K562 (cell line): ENCODE data around the gene NEURL4. TPM values are rescaled to one million over a fixed set of nuclear protein-coding genes. Genes with fewer than 3 reads are reported as not detected.

Experiments
- ATAC-seq: fragments of 200-7000 bp; cut with Tn5 transposase; 3 replicates; pipeline ENCODE4 v1.9.1; 2020; ENCODE audit warnings: moderate library complexity
- BruUV-seq: library from RNA; stranded (reverse); fragments of 400-500 nt; replicated peaks from 2 replicates; lab custom pipeline; 2021; lab: Mats Ljungman, UMichigan
- CTCF ChIA-PET: fragments of 300-600 bp; formaldehyde crosslinking; extraction: SDS; loops from one replicate; lab custom pipeline; 2021; ENCODE audit warnings: low intra/inter-chr PET ratio; lab: Yijun Ruan, JAX
- POLR2A ChIA-PET: fragments of 300-600, 350-650 bp; sonication (Branson Sonifier 250); formaldehyde crosslinking; extraction: SDS; loops from one replicate; lab custom pipeline; 2021; ENCODE audit warnings: antibody characterized with exemption, inconsistent platforms; lab: Yijun Ruan, JAX
- DNase-seq, 4 experiments: peaks; one replicate each; pipeline versions ENCODE4 v3.0.0 to v3.0.0-alpha.2; 2011 to 2018; ENCODE audit warnings: low spot score in 3 of 4, mixed read lengths in 3 of 4; ENCODE audit errors: extremely low read depth in 1 of 4
- FAIRE-seq: peaks from 2 replicates; lab custom pipeline; 2011; peaks lifted over from hg19 to GRCh38; lab: Jason Lieb, UNC
- H2AFZ ChIP-seq: 2 replicates; pipeline ENCODE4 v1.6.0; 2011; ENCODE audit warnings: low read depth, low read length, control low read depth, inconsistent platforms
- H3K27ac ChIP-seq: fragments of 200-600 bp; 3 replicates; pipeline ENCODE4 v1.8.0; 2011; ENCODE audit warnings: low read depth, mild to moderate bottlenecking, control low read depth, inconsistent platforms, low read length, moderate library complexity, mixed read lengths; ENCODE audit errors: extremely low read depth
- H3K27me3 ChIP-seq, 2 experiments: fragments of 300-600 bp in 1 of 2; 2 replicates in 1 of 2; 3 replicates in 1 of 2; pipeline versions ENCODE4 v1.6.0 to v1.8.0; 2011; ENCODE audit warnings: inconsistent platforms in 2 of 2, low read length in 2 of 2, mild to moderate bottlenecking in 1 of 2, mixed read lengths in 1 of 2, moderate library complexity in 1 of 2; ENCODE audit not compliant: control insufficient read depth in 2 of 2, insufficient read depth in 2 of 2
- H3K36me3 ChIP-seq: fragments of 300-600 bp; 3 replicates; pipeline ENCODE4 v1.8.0; 2011; ENCODE audit warnings: mild to moderate bottlenecking, low read length, inconsistent platforms; ENCODE audit not compliant: control insufficient read depth, insufficient read depth
- H3K4me1 ChIP-seq, 2 experiments: fragments of 200-600 bp in 1 of 2; replicated peaks in 1 of 2; 2 replicates in 1 of 2; 3 replicates in 1 of 2; pipeline versions ENCODE4 v1.5.1 to v1.8.0; 2011; ENCODE audit warnings: inconsistent platforms in 2 of 2, low read length in 2 of 2, mild to moderate bottlenecking in 1 of 2, mixed read lengths in 1 of 2, moderate library complexity in 1 of 2; ENCODE audit not compliant: control insufficient read depth in 2 of 2, insufficient read depth in 2 of 2
- H3K4me2 ChIP-seq: 2 replicates; pipeline ENCODE4 v1.6.1; 2011; ENCODE audit warnings: low read length, control low read depth, inconsistent platforms, mixed read lengths; ENCODE audit not compliant: insufficient read depth
- H3K4me3 ChIP-seq: fragments of 200-600 bp; sonication (generic), shearing (Covaris generic); 2 replicates; pipeline ENCODE4 v1.5.1; 2016; ENCODE audit warnings: control low read depth, inconsistent platforms
- H3K79me2 ChIP-seq: fragments of 200-600 bp; 3 replicates; pipeline ENCODE4 v1.8.0; 2011; ENCODE audit warnings: low read length, inconsistent platforms; ENCODE audit not compliant: control insufficient read depth, insufficient read depth
- H3K9ac ChIP-seq, 2 experiments: 2 replicates each; pipeline versions ENCODE4 v1.6.0 to v1.6.1; 2011; ENCODE audit warnings: low read depth in 2 of 2, low read length in 2 of 2, control low read depth in 1 of 2, inconsistent platforms in 1 of 2, mild to moderate bottlenecking in 1 of 2, mixed read lengths in 1 of 2; ENCODE audit not compliant: insufficient read depth in 1 of 2
- H3K9me1 ChIP-seq: one replicate; pipeline ENCODE4 v1.6.0; 2011; ENCODE audit warnings: inconsistent platforms, mild to moderate bottlenecking, low read length, moderate library complexity; ENCODE audit not compliant: control insufficient read depth, insufficient read depth
- H3K9me3 ChIP-seq: replicated peaks from 2 replicates; pipeline ENCODE4 v1.5.1; 2011; ENCODE audit warnings: low read depth, low read length, inconsistent platforms; ENCODE audit not compliant: control insufficient read depth, insufficient read depth
- H4K20me1 ChIP-seq: replicated peaks from 2 replicates; pipeline ENCODE4 v1.6.1; 2011; ENCODE audit warnings: low read length, inconsistent platforms, mixed read lengths; ENCODE audit not compliant: control insufficient read depth, insufficient read depth
- NR4A1 ChIP-seq, 2 experiments: fragments of 250-450 bp in 1 of 2; fragments of 450-650 bp in 1 of 2; sonication (Bioruptor Pico) in 1 of 2; IDR thresholded peaks; 2 replicates each; pipeline versions ENCODE4 v1.4.0 to v1.6.1; 2016 to 2020; ENCODE audit warnings: mild to moderate bottlenecking in 2 of 2, missing compliant biosample characterization in 1 of 2, missing genetic modification characterization in 1 of 2, moderate library complexity in 1 of 2
- POLR2A ChIP-seq: fragments of 450-650 bp; conservative IDR thresholded peaks from 2 replicates; pipeline ENCODE4 v1.6.1; 2016
- SIN3A ChIP-seq, 2 experiments: fragments of 150-350 bp in 1 of 2; IDR thresholded peaks; 2 replicates each; pipeline ENCODE4 v1.6.1; 2011 to 2016; ENCODE audit warnings: borderline replicate concordance in 2 of 2, low read depth in 2 of 2, low read length in 2 of 2, mild to moderate bottlenecking in 2 of 2, moderate library complexity in 2 of 2; ENCODE audit not compliant: control insufficient read depth in 1 of 2
- ZNF766 ChIP-seq: fragments of 200-800 bp; sonication (Bioruptor generic); conservative IDR thresholded peaks from 2 replicates; pipeline ENCODE4 v1.6.1; 2016; ENCODE audit warnings: missing genetic modification characterization, missing compliant biosample characterization
- WGBS: fragments of 100-300 bp; shearing (Covaris generic); methylation state at CpG from one replicate; pipeline ENCODE4 v1.1.6; 2016; ENCODE audit warnings: low coverage, mixed read lengths; ENCODE audit not compliant: insufficient coverage; ENCODE audit errors: missing lambda C conversion rate; 5-methylcytosine and 5-hydroxymethylcytosine counted together
- in situ Hi-C: fragments of 300-500 bp; cut with MboI; formaldehyde crosslinking; loops from 4 replicates; pipeline ENCODE4 v1.15.0; 2018; ENCODE audit warnings: inconsistent platforms, mixed read lengths
- intact Hi-C: fragments of 100-400 bp; cut with micrococcal nuclease; formaldehyde crosslinking; loops from 2 replicates; pipeline ENCODE4 v1.14.2; 2022
- polyA plus RNA-seq, 8 experiments: library from polyadenylated mRNA; depleted of rRNA in 4 of 8; stranded (reverse) in 5 of 8; unstranded in 3 of 8; fragments of >200 nt; fragmentation: Nextera tagmentation in 2 of 8; fragmentation: Illumina TruSeq in 1 of 8; extraction: Ambion mirVana in 2 of 8; extraction: Trizol in 1 of 8; gene quantifications; 2 replicates each; pipeline versions ENCODE4 v1.2.1 to v1.2.3, GENCODE V29; 2011 to 2014; ENCODE audit warnings: inconsistent platforms in 1 of 8, missing spikeins in 1 of 8
- total RNA-seq, 7 experiments: library from RNA; depleted of rRNA in 6 of 7; stranded (reverse); fragments of >200 nt in 6 of 7; fragmentation: Illumina TruSeq in 2 of 7; extraction: Trizol in 2 of 7; gene quantifications; 2 replicates each; pipeline versions ENCODE4 v1.2.1 to v1.2.3, GENCODE V29; 2011 to 2021; ENCODE audit warnings: low replicate concordance in 1 of 7

NEURL4 gene
- total and polyA plus RNA-seq, 9 of the 15 experiments (the other 6 are each of a cell fraction or from before 2014, with no cell fraction given) = 0.08 to 37.4 (median 11.5) TPM

DNA sequence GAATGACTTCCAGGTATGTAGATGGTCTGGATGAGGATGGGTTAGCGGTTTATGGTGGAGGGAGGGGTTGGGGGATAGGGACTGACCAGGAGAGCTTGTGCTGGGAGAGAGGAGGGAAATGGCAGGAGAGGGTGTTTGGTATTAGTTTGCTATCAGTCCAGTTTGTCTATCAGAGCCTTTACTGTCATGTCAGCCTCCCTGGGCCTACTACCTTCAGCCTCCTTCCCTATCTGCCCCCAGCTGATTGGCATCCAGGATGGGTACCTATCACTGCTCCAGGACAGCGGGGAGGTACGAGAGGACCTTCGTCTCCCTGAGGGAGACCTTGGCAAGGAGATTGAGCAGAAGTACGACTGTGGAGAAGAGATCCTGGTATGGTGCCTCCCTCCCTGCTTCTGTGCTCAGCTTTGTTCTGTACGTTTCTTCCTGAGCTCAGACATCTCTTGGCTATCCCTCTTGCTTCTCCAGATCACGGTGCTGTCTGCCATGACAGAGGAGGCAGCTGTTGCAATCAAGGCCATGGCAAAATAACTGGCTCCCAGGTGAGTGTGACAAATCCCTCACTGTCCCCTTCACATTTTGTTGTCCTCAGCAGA, 17.9 kb downstream of the NEURL4 start:
- no peaks in the 10 kb centered on the region for H3K9me3 ChIP-seq
- POLR2A ChIA-PET = no interaction called here
- H3K36me3 ChIP-seq = peaks cover 65% of the 10 kb centered on the region
- no peaks in the 10 kb centered on the region for H3K27me3 ChIP-seq
- peaks cover 22 to 32% of the 10 kb centered on the region in 2 experiments for H3K4me1 ChIP-seq
- H3K4me3 ChIP-seq = no peak overlapping the region
- peaks cover 54% of the 10 kb centered on the region for H3K79me2 ChIP-seq
- H3K27ac ChIP-seq = peak overlapping the region; percentile 44; the same call in 2 of the 3 replicates
- TF ChIP-seq POLR2A (peak; percentile 32; the same call in 1 of the 2 replicates), NR4A1 (CRISPR knock-in tag; IDR thresholded peaks at IDR 0.05) (no peak), NR4A1 (tag; IDR thresholded peaks at IDR 0.05) (no peak)
- intact Hi-C loops = no loop called here
- H4K20me1 ChIP-seq = peaks cover 40% of the 10 kb centered on the region
- WGBS = 85% methylated on average over 3 of the region's 7 CpGs
- CTCF ChIA-PET = no interaction called here
- peak overlapping the region in 1 of 2 experiments; percentile 28; a peak in 2 of 4 replicates for H3K9ac ChIP-seq
- no peak for ATAC-seq
- BruUV-seq = no TSS peak
- FAIRE-seq = no peak
- in situ Hi-C loops = no loop called here
- H3K9me1 ChIP-seq = peaks cover 11% of the 10 kb centered on the region
- no peak overlapping the region for H2AFZ ChIP-seq
- H3K4me2 ChIP-seq = no peak overlapping the region
- no peak for DNase-seq

DNA sequence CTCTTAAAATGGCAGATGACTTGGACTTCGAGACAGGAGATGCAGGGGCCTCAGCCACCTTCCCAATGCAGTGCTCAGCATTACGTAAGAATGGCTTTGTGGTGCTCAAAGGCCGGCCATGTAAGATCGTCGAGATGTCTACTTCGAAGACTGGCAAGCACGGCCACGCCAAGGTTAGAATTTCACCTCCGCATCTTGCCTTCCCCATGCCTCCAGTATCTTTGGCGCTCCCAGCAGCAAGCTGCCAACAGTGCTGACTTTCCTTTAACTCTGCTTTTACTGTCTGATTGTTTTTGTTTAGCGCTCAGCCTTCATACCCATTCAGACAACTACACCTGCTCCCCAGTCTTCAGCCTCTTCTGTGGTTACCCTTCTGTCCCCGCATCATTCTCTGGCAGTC, 19.5 kb downstream of the NEURL4 start:
- POLR2A ChIA-PET = interaction anchor here (0.6 to 1.6 kb wide), 4 partner anchors 23 to 67 kb away, joined by 3 to 5 read pairs (median 3); no protein-coding TSS in a partner anchor
- peak overlapping the region; percentile 93 for H3K27ac ChIP-seq
- peaks cover 51% of the 10 kb centered on the region for H3K79me2 ChIP-seq
- no peak for ATAC-seq
- peak overlapping the region; percentile 44 to 50; a peak in 3 of 4 replicates for H3K9ac ChIP-seq
- H3K4me1 ChIP-seq = peaks cover 23 to 25% of the 10 kb centered on the region in 2 experiments
- peaks cover 11% of the 10 kb centered on the region for H3K9me1 ChIP-seq
- WGBS = 40% methylated on average over 12 of the region's 12 CpGs
- peaks cover 40% of the 10 kb centered on the region for H4K20me1 ChIP-seq
- in situ Hi-C loops = no loop called here
- no peak for TF ChIP-seq ZNF766 (CRISPR knock-in tag)
- 0 out of 4 replicates have a peak, but pooled peaks of 1 of the 2 experiments have one; percentile 10 for TF ChIP-seq SIN3A (IDR thresholded peaks at IDR 0.05; ENCODE audit: borderline replicate concordance in 2 of 2, control insufficient read depth in 1 of 2, low read depth in 2 of 2, low read length in 2 of 2)
- intact Hi-C loops = no loop called here
- peak overlapping the region; percentile 96; the same call in 1 of the 2 replicates for H3K4me3 ChIP-seq
- CTCF ChIA-PET = no interaction called here
- no peak for FAIRE-seq
- BruUV-seq = no TSS peak
- DNase-seq = no peak
- no peaks in the 10 kb centered on the region for H3K27me3 ChIP-seq
- peak overlapping the region; percentile 97 for H3K4me2 ChIP-seq
- H3K36me3 ChIP-seq = peaks cover 58% of the 10 kb centered on the region
- no peaks in the 10 kb centered on the region for H3K9me3 ChIP-seq
- H2AFZ ChIP-seq = no peak overlapping the region
